GM23338 (cell line): ENCODE results near the gene TPRG1. TPM values are rescaled to one million over a fixed set of nuclear protein-coding genes. Genes with fewer than 3 reads are reported as not detected.

ENCODE experiments used
- ATAC-seq: fragments of 200-7000 bp; cut with Tn5 transposase; 3 replicates; pipeline ENCODE4 v1.9.1; 2020
- DNase-seq: peaks from one replicate; pipeline ENCODE4 v3.0.0-alpha.2; 2015; ENCODE audit warnings: low spot score
- H2AFZ ChIP-seq: fragments of 200-600 bp; sonication (generic); 2 replicates; pipeline ENCODE4 v1.8.0; 2016; ENCODE audit warnings: antibody characterized with exemption, mild to moderate bottlenecking, moderate library complexity
- H3F3A ChIP-seq: fragments of 200-600 bp; sonication (generic); replicated peaks from 2 replicates; pipeline ENCODE4 v1.8.0; 2017; ENCODE audit warnings: antibody characterized with exemption, mixed run types, low read depth
- H3K27ac ChIP-seq: fragments of 200-600 bp; sonication (generic); 2 replicates; pipeline ENCODE4 v1.6.1; 2016; ENCODE audit warnings: low read depth
- H3K27me3 ChIP-seq: fragments of 200-600 bp; sonication (generic); 2 replicates; pipeline ENCODE4 v1.8.0; 2016; ENCODE audit warnings: mild to moderate bottlenecking, mixed run types, moderate library complexity; ENCODE audit not compliant: insufficient read depth
- H3K36me3 ChIP-seq: fragments of 200-600 bp; sonication (generic); 2 replicates; pipeline ENCODE4 v1.8.0; 2016; ENCODE audit warnings: mild to moderate bottlenecking; ENCODE audit not compliant: insufficient read depth
- H3K4me1 ChIP-seq: fragments of 200-600 bp; sonication (generic); 2 replicates; pipeline ENCODE4 v1.8.0; 2016; ENCODE audit warnings: mild to moderate bottlenecking, moderate library complexity; ENCODE audit not compliant: insufficient read depth
- H3K4me2 ChIP-seq: fragments of 200-600 bp; sonication (generic); 2 replicates; pipeline ENCODE4 v1.7.1; 2017; ENCODE audit warnings: mixed run types
- H3K4me3 ChIP-seq: fragments of 200-600 bp; sonication (generic); 2 replicates; pipeline ENCODE4 v1.6.1; 2016; ENCODE audit warnings: mixed run types
- H3K79me2 ChIP-seq: fragments of 200-600 bp; sonication (generic); replicated peaks from 2 replicates; pipeline ENCODE4 v1.8.0; 2017; ENCODE audit warnings: mild to moderate bottlenecking; ENCODE audit not compliant: insufficient read depth
- H3K9me2 ChIP-seq: fragments of 200-600 bp; sonication (generic); 2 replicates; pipeline ENCODE4 v1.8.0; 2017; ENCODE audit not compliant: insufficient read depth
- H4K20me1 ChIP-seq: fragments of 200-600 bp; sonication (generic); replicated peaks from 2 replicates; pipeline ENCODE4 v1.8.0; 2017; ENCODE audit warnings: mild to moderate bottlenecking; ENCODE audit not compliant: insufficient read depth
- H3K27ac Mint-ChIP-seq: 2 replicates; pipeline ENCODE4 v1.8.0; 2020; ENCODE audit warnings: inconsistent platforms, mild to moderate bottlenecking, moderate library complexity, mixed read lengths
- H3K27me3 Mint-ChIP-seq: 3 replicates; pipeline ENCODE4 v1.8.0; 2022; ENCODE audit warnings: low read depth, mild to moderate bottlenecking, moderate library complexity, mixed read lengths, inconsistent platforms; ENCODE audit not compliant: insufficient read depth, poor library complexity
- H3K36me3 Mint-ChIP-seq: 3 replicates; pipeline ENCODE4 v1.8.0; 2021; ENCODE audit warnings: low read depth, mild to moderate bottlenecking, inconsistent platforms, moderate library complexity, mixed read lengths
- H3K4me1 Mint-ChIP-seq: 3 replicates; pipeline ENCODE4 v1.8.0; 2020; ENCODE audit warnings: mild to moderate bottlenecking, inconsistent platforms, mixed read lengths
- H3K4me3 Mint-ChIP-seq: 3 replicates; pipeline ENCODE4 v1.8.0; 2021; ENCODE audit warnings: moderate library complexity, mild to moderate bottlenecking, inconsistent platforms, mixed read lengths
- H3K9me3 Mint-ChIP-seq: 3 replicates; pipeline ENCODE4 v1.8.0; 2020; ENCODE audit warnings: moderate library complexity, mild to moderate bottlenecking, inconsistent platforms, mixed read lengths
- CREB1 ChIP-seq: fragments of 250-450 bp; sonication (Bioruptor Pico); IDR thresholded peaks from 2 replicates; pipeline ENCODE4 v1.5.0; 2020; ENCODE audit warnings: low read depth, mild to moderate bottlenecking, moderate library complexity
- CTCF ChIP-seq, 2 experiments: fragments of 200-600 bp in 1 of 2; sonication (generic) in 1 of 2; conservative IDR thresholded peaks; 2 replicates each; pipeline versions ENCODE4 v1.5.1 to v1.6.1; 2016 to 2017; ENCODE audit warnings: antibody characterized with exemption in 2 of 2, low read depth in 2 of 2, mild to moderate bottlenecking in 2 of 2, moderate library complexity in 1 of 2
- ETS1 ChIP-seq: IDR thresholded peaks from 2 replicates; pipeline ENCODE4 v1.6.1; 2016; ENCODE audit warnings: antibody characterized with exemption
- EZH2 ChIP-seq: fragments of 200-600 bp; sonication (generic); IDR thresholded peaks from one replicate; pipeline ENCODE4 v1.8.0; 2017; ENCODE audit warnings: antibody characterized with exemption, mild to moderate bottlenecking, low read depth; ENCODE audit not compliant: unreplicated experiment
- EZH2phosphoT487 ChIP-seq: fragments of 200-600 bp; sonication (generic); IDR thresholded peaks from one replicate; pipeline ENCODE4 v1.8.1; 2018; ENCODE audit warnings: antibody characterized with exemption; ENCODE audit not compliant: unreplicated experiment
- JUNB ChIP-seq: IDR thresholded peaks from one replicate; pipeline ENCODE4 v1.6.1; 2016; ENCODE audit warnings: antibody characterized with exemption; ENCODE audit not compliant: unreplicated experiment
- NANOG ChIP-seq: IDR thresholded peaks from 2 replicates; pipeline ENCODE4 v1.6.1; 2016; ENCODE audit warnings: antibody characterized with exemption, borderline replicate concordance
- POLR2AphosphoS5 ChIP-seq: IDR thresholded peaks from 2 replicates; pipeline ENCODE4 v1.6.1; 2016; ENCODE audit warnings: antibody characterized with exemption, low read depth
- REST ChIP-seq: IDR thresholded peaks from one replicate; pipeline ENCODE4 v1.6.1; 2018; ENCODE audit warnings: antibody characterized with exemption; ENCODE audit not compliant: unreplicated experiment
- STAT1 ChIP-seq: IDR thresholded peaks from one replicate; pipeline ENCODE4 v1.6.1; 2016; ENCODE audit warnings: antibody characterized with exemption; ENCODE audit not compliant: unreplicated experiment
- ZNF114 ChIP-seq: fragments of 250-450 bp; sonication (Bioruptor Pico); IDR thresholded peaks from 2 replicates; pipeline ENCODE4 v1.5.0; 2020; ENCODE audit warnings: mild to moderate bottlenecking, moderate library complexity
- ZNF331 ChIP-seq: fragments of 250-450 bp; sonication (Bioruptor Pico); IDR thresholded peaks from 2 replicates; pipeline ENCODE4 v1.5.0; 2020; ENCODE audit warnings: low read depth, mild to moderate bottlenecking, moderate library complexity
- ZNF462 ChIP-seq: fragments of 250-450 bp; sonication (Bioruptor Pico); IDR thresholded peaks from 2 replicates; pipeline ENCODE4 v1.5.0; 2020; ENCODE audit warnings: mild to moderate bottlenecking, moderate library complexity
- polyA plus RNA-seq: library from polyadenylated mRNA; unstranded; fragments of >200 nt; fragmentation: Nextera tagmentation; extraction: Ambion mirVana; gene quantifications from 2 replicates; pipeline ENCODE4 v1.2.1, GENCODE V29; 2016
- total RNA-seq: library from RNA; depleted of rRNA; stranded (reverse); fragments of >200 nt; shearing (Covaris generic); gene quantifications from 2 replicates; pipeline ENCODE4 v1.2.3, GENCODE V29; 2014

The TPRG1 gene
- total and polyA plus RNA-seq, 2 experiments from 2014 or later = 0.74 to 1.7 TPM

- Mint-ChIP-seq H3K27me3 (peaks cover 2% of the 10 kb centered on the region), H3K4me3 (no peak overlapping the region), H3K36me3 (no peaks in the 10 kb centered on the region), H3K27ac (no peak overlapping the region), H3K9me3 (no peaks in the 10 kb centered on the region), H3K4me1 (peaks cover 2% of the 10 kb centered on the region; the same call in 2 of the 3 replicates)
- Histone ChIP-seq H3K4me2 (no peak overlapping the region), H3K27ac (no peak overlapping the region), H3K79me2 (no peaks in the 10 kb centered on the region), H3K9me2 (no peaks in the 10 kb centered on the region), H3F3A (no peaks in the 10 kb centered on the region), H2AFZ (no peak overlapping the region), H4K20me1 (no peaks in the 10 kb centered on the region), H3K36me3 (no peaks in the 10 kb centered on the region), H3K4me1 (no peaks in the 10 kb centered on the region), H3K4me3 (no peak overlapping the region), H3K27me3 (no peaks in the 10 kb centered on the region)
- DNase-seq = no peak
- no peak for ATAC-seq
- no peak for TF ChIP-seq CTCF (conservative IDR thresholded peaks at IDR 0.05; ENCODE audit: low read depth in 2 of 2)
- no peak for TF ChIP-seq EZH2phosphoT487
- no peak for TF ChIP-seq STAT1
- TF ChIP-seq ETS1 = no peak
- TF ChIP-seq JUNB = no peak
- no peak for TF ChIP-seq EZH2
- TF ChIP-seq NANOG = no peak
- no peak for TF ChIP-seq ZNF331 (CRISPR knock-in tag)
- no peak for TF ChIP-seq CREB1 (CRISPR knock-in tag)
- no peak for TF ChIP-seq REST
- no peak for TF ChIP-seq POLR2AphosphoS5
- no peak for TF ChIP-seq ZNF462
- TF ChIP-seq ZNF114 = no peak
Observed at GRCh38 chr3:189269365-189269764, 97.6 kb downstream of the TPRG1 start.
